SK-N-MC (cell line): ENCODE measurements around the gene IFT80.
A peak's percentile ranks its signal among the peaks of the same experiment; 100 is the strongest.
"Not testable (repeated sequence)": the region's sequence is repeated elsewhere in the genome, so short reads cannot be mapped to it uniquely, and the experiment has no call there.

Source experiments
- DNase-seq: peaks from one replicate; pipeline ENCODE4 v3.0.0-alpha.2; 2011; ENCODE audit warnings: low read depth, low spot score
- H3K27ac ChIP-seq: fragments of 200-600 bp; sonication (generic); 2 replicates; pipeline ENCODE4 v1.5.1; 2016; ENCODE audit warnings: mixed run types
- H3K36me3 ChIP-seq: fragments of 200-600 bp; sonication (generic); 2 replicates; pipeline ENCODE4 v1.6.1; 2017; ENCODE audit warnings: antibody characterized with exemption, low read length, mixed read lengths; ENCODE audit not compliant: insufficient read depth
- H3K4me3 ChIP-seq: fragments of 200-600 bp; sonication (generic); 2 replicates; pipeline ENCODE4 v1.5.1; 2016
- H3K9ac ChIP-seq: fragments of 200-600 bp; sonication (generic); 2 replicates; pipeline ENCODE4 v1.8.0; 2017; ENCODE audit warnings: mixed run types, mixed read lengths; ENCODE audit not compliant: insufficient read length
- H3K9me3 ChIP-seq: fragments of 200-600 bp; sonication (generic); 2 replicates; pipeline ENCODE4 v1.6.1; 2017; ENCODE audit warnings: low read depth, mild to moderate bottlenecking, antibody characterized with exemption, low read length, moderate library complexity, mixed read lengths
- EZH2 ChIP-seq: fragments of 200-600 bp; sonication (generic); IDR thresholded peaks from one replicate; pipeline ENCODE4 v1.6.1; 2017; ENCODE audit warnings: antibody characterized with exemption
- FOXP2 ChIP-seq: optimal IDR thresholded peaks from 2 replicates; pipeline ENCODE3; 2011; ENCODE audit warnings: mild to moderate bottlenecking, moderate library complexity; ENCODE audit not compliant: insufficient read depth; ENCODE audit errors: extremely low read length, control extremely low read depth
- POLR2AphosphoS5 ChIP-seq: IDR thresholded peaks from 2 replicates; pipeline ENCODE4 v1.6.1; 2012; ENCODE audit warnings: mild to moderate bottlenecking, low read depth, low read length, borderline replicate concordance

Gene IFT80

DNA sequence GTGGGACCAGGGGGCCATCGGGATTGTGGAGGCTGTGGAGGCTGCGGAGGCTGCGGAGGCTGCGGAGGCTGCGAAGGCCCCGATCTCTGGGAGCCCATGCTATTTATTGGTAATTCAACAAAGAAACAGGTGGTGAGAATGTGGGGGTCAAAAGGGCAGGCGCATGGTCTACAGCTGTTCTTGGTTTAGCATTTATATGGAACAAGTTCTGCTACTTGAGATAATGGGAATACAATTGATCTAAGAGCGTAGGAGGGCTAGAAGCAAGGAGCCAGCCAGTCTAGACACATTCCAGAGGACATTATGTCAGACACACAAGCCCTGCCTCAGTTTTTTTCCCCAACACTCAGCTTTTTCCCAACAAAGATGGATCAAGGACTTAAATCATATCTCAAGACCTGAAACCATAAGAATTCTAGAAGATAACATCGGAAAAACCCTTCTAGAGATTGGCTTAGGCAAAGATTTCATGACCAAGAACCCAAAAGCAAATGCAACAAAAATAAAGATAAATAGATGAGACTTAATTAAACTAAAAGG, 153.7 kb downstream of the IFT80 start:
- Histone ChIP-seq H3K27ac (no peak overlapping the region), H3K9me3 (no peaks in the 10 kb centered on the region), H3K36me3 (no peaks in the 10 kb centered on the region), H3K9ac (no peak overlapping the region), H3K4me3 (no peak overlapping the region)
- DNase-seq, result no peak
- no peak for TF ChIP-seq FOXP2
- no peak for TF ChIP-seq EZH2
- TF ChIP-seq POLR2AphosphoS5, result no peak

DNA sequence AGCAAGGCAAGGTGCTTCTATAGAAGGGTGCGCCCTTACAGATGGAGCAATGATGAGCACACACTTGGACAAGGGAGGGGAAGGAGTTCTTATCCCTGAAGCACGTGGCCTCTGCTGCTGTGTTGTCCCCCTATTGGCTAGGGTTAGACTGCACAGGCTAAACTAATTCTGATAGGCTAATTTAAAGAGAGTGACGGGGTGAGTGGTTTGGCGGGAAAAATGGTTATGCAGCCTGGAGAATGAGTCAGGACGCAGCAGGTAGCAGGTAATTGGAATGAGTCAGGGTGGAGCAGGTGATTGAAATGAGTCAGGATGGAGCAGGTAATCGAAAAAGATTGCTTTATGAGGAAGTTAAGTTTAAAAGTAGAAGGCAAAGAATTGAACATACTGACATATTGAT, 158.3 kb downstream of the IFT80 start:
- not testable (repeated sequence) for H3K36me3 ChIP-seq, DNase-seq, H3K4me3 ChIP-seq, H3K9ac ChIP-seq, H3K9me3 ChIP-seq, H3K27ac ChIP-seq

DNA sequence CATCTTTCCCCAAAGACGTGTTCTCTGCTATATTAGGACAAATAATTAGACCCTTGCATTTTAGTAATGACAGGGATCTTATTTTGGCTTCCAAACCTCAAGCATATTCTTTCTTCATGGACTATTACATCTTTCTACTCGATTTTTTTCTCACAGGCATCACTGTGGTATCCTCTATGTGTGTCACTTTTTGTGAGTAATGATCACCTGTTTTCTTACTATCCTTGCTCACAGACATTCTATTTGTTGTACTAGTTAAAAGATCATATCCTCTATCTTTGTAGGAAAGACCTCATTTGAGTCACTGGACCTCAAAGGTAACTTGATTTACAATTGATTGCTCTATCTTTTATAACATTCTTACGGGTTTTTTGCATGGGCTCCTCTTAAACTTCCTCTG, 167.0 kb downstream of the IFT80 start:
- TF ChIP-seq FOXP2 (no peak), EZH2 (no peak), POLR2AphosphoS5 (no peak)
- Histone ChIP-seq H3K36me3 (no peaks in the 10 kb centered on the region), H3K4me3 (no peak overlapping the region), H3K9ac (no peak overlapping the region), H3K27ac (no peak overlapping the region), H3K9me3 (no peaks in the 10 kb centered on the region)
- no peak for DNase-seq

DNA sequence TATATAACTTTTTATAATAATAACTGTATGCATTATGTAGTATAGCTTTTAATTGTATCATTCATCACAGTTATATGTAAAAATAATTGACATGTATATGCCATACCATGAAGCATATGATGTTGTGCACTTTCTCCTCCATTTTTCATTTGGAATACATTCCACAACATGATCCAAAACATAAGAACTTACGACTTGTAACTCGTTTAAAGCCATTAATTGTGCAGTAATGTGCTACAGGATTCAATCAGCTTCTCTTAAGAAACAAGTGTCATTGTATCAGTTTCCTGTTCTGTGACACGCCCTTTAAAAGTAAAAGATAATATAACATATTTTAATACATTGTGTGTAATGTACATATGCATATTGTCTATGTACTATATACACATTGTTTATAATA, 171.6 kb downstream of the IFT80 start:
- Histone ChIP-seq H3K36me3 (no peaks in the 10 kb centered on the region), H3K27ac (no peak overlapping the region), H3K9ac (no peak overlapping the region), H3K9me3 (no peaks in the 10 kb centered on the region), H3K4me3 (no peak overlapping the region)
- DNase-seq, result no peak
- TF ChIP-seq POLR2AphosphoS5 (no peak), FOXP2 (no peak), EZH2 (no peak)

DNA sequence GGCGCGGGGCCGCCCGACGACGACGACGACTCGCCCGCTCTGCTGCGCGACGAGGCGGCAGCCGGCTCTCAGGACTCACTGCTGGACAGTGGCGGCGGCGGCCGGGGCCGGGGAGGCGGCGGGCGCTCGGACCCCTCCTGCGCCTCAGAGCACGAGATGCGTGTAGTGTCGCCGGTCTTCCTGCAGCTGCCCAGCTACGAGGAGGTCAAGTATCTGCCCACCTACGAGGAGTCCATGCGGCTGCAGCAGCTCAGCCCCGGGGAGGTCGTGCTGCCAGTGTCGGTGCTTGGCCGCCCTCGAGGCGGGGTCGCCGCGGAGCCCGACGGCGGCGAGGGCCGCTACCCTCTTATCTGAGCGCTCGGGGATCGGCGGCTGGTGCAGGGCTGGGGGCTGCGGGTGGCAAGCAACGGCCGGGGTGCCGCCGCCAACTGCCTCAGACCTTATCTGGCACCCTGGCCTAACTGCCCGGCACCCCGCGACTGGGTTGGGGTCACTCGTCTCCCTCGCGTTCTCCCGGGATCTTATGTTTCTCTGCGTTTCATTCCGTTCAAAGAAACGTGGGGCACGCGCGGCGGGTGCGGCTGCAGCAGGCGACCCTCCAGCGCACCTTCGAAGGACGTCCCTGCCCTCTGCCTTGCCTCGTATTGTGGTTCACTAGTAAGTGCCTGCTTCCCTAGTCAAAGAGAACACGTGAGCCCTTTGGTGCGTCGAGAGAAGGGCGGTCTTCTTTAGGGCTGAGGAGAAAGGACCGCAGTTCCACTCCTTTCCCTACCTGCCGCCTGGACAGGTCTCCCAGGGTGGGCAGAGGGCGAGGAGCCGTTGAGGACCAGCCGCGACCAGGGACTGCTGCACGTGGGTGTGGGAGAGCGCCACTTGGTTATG, 172.8 kb downstream of the IFT80 start:
- TF ChIP-seq EZH2 (no peak), POLR2AphosphoS5 (no peak), FOXP2 (no peak)
- no peak overlapping the region for H3K9ac ChIP-seq
- no peak for DNase-seq
- no peaks in the 10 kb centered on the region for H3K36me3 ChIP-seq
- H3K27ac ChIP-seq, result no peak overlapping the region
- no peaks in the 10 kb centered on the region for H3K9me3 ChIP-seq
- peak overlapping the region; percentile 80 for H3K4me3 ChIP-seq

DNA sequence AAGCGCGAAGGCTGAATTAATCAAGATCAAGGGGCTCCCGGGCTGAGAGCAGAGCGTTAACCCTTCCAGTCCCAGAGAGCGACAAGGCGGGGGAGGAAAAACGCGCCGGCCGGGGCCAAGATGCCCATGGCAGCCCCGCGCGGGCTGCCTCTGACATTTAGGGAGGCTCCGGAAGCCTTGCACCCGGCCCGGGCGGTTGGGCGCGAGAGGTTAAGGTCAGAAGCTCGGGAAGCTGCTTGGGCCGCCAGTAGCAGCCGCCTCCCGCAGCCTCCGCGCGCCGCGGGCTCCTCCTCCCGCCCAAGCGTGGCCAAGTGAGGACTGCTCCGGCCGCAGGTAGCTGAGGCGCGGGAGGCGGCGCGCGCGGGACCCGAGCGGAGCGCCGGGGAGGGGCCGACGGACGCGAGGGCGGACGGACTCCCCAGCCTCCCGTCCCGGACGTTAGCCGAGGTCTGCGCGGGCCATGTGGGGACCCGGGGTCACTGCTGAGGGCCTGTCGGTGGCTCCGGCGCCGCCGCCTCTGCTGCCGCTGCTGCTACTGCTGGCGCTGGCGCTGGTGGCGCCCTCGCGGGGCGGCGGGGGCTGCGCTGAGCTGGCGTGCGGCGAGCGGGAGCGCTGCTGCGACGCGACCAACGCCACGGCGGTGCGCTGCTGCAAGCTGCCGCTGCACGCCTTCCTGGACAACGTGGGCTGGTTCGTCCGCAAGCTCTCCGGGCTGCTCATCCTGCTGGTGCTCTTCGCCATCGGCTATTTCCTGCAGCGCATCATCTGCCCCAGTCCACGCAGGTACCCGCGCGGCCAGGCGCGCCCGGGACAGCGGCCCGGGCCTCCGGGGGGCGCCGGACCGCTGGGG, 173.6 kb downstream of the IFT80 start, which contains the start of gene C3orf80:
TSS of gene C3orf80 (plus strand) at position 247 of the 850 bp plus-strand sequence. CDS start at position 461, 214 bp downstream.
- Histone ChIP-seq H3K4me3 (peak within 1 kb of the TSS; percentile 80), H3K27ac (no peak within 1 kb of the TSS), H3K9ac (no peak within 1 kb of the TSS), H3K9me3 (no peaks in the 10 kb centered on the region), H3K36me3 (no peaks in the 10 kb centered on the region)
- TF ChIP-seq EZH2 (no peak), FOXP2 (no peak), POLR2AphosphoS5 (no peak)
- no peak for DNase-seq

DNA sequence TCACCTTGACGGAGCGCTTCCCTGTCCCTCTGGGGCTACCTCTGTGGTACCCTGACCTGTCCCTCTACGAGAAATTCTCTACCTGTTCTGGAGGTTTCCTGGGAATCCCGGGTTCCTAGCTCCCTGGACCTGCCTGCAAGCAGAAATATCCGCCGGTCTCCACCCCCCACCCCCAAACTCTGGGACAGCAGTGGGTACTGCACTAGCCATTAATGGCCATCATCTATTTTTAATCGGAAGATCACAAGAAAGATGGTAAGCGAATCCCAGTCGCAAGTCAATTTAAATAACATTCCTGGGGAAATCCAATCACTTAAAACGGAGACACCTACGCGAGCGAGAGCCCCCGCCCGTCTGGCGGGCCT, 174.2 kb downstream of the IFT80 start:
- H3K9me3 ChIP-seq, result no peaks in the 10 kb centered on the region
- peak overlapping the region; percentile 80 for H3K4me3 ChIP-seq
- H3K27ac ChIP-seq, result no peak overlapping the region
- TF ChIP-seq EZH2, result no peak
- TF ChIP-seq FOXP2, result no peak
- TF ChIP-seq POLR2AphosphoS5, result no peak
- no peaks in the 10 kb centered on the region for H3K36me3 ChIP-seq
- no peak overlapping the region for H3K9ac ChIP-seq
- no peak for DNase-seq

DNA sequence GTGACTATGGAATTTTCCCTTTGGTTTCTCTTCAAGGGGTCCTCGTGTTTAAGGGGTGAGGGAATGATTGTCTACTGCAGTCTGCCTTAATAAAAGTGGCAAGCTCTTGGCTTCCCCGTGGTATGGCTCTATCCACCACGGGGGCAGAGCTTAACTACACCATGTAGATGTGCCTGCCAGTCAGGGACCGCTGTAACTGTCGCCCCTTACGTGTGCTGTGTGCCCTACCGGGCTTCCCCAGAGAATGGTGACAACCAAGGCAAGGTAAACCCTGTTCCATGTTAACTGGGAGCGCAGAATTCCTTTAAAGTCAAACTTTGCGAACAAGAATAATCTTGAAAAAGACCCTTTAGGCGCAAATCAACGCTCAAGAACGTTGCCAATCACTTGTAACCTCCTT, 174.8 kb downstream of the IFT80 start:
- Histone ChIP-seq H3K9me3 (no peaks in the 10 kb centered on the region), H3K27ac (no peak overlapping the region), H3K36me3 (no peaks in the 10 kb centered on the region), H3K4me3 (no peak overlapping the region), H3K9ac (no peak overlapping the region)
- DNase-seq, result no peak
- TF ChIP-seq EZH2 (no peak), POLR2AphosphoS5 (no peak), FOXP2 (no peak)
